Endothelial cell of umbilical vein (primary cell): ENCODE data around the gene RLIM.

Source experiments
- POLR2AphosphoS5 ChIP-seq: IDR thresholded peaks from 2 replicates; pipeline ENCODE4 v1.6.1; 2012; ENCODE audit warnings: low read depth, mild to moderate bottlenecking, control low read depth, low read length, moderate library complexity; ENCODE audit not compliant: insufficient read depth
- TF ChIP-seq, protein P1 (sequence below), 2 donors: IDR thresholded peaks; 1 replicate in 1 of 2; 2 replicates in 1 of 2; pipeline ENCODE4 v1.5.1; 2011; ENCODE audit warnings: low read length in 2 of 2, mild to moderate bottlenecking in 2 of 2, moderate library complexity in 2 of 2, control low read depth in 1 of 2, inconsistent platforms in 1 of 2, low read depth in 1 of 2; ENCODE audit not compliant: insufficient read depth in 1 of 2; ENCODE audit errors: extremely low read depth in 1 of 2

DNA sequence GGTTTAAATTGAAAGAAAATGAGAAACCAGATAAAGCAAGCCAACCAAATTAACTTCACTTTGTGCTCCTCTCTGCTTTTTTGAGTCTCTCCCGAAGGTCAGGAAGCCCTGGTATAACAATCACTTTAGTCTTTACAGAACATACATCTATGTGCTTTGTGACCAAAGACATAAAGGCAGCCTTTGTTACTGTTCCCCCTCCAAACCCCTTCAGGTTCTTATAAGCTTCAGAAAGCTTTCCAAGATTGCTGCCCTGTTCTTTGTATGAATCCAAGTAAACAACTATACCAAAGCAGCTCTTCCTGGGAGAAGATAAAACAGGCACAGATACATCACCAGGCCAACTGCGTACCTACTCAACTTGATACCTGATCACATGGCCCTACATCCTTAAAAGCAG lies 28.7 kb downstream of the RLIM start:
- no peak for TF ChIP-seq POLR2AphosphoS5
- TF ChIP-seq, protein P1, sequence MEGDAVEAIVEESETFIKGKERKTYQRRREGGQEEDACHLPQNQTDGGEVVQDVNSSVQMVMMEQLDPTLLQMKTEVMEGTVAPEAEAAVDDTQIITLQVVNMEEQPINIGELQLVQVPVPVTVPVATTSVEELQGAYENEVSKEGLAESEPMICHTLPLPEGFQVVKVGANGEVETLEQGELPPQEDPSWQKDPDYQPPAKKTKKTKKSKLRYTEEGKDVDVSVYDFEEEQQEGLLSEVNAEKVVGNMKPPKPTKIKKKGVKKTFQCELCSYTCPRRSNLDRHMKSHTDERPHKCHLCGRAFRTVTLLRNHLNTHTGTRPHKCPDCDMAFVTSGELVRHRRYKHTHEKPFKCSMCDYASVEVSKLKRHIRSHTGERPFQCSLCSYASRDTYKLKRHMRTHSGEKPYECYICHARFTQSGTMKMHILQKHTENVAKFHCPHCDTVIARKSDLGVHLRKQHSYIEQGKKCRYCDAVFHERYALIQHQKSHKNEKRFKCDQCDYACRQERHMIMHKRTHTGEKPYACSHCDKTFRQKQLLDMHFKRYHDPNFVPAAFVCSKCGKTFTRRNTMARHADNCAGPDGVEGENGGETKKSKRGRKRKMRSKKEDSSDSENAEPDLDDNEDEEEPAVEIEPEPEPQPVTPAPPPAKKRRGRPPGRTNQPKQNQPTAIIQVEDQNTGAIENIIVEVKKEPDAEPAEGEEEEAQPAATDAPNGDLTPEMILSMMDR (IDR thresholded peaks at IDR 0.05; ENCODE audit: extremely low read depth in 1 of 2, insufficient read depth in 1 of 2, low read depth in 1 of 2, low read length in 2 of 2), result no peak
